ENCODE data around the gene CCSER2.

CCSER2 gene

GRCh38 chr10:84563868-84564267 is 235.5 kb downstream of the CCSER2 start:
- DNase-seq (ENCODE audit: low read depth) = no peak
- no peak overlapping the region for H3K4me3 ChIP-seq (ENCODE audit: low read length)
- no peak for TF ChIP-seq CTCF (conservative IDR thresholded peaks at IDR 0.05; ENCODE audit: low read length)

GRCh38 chr10:84565881-84566582 is 237.6 kb downstream of the CCSER2 start:
- DNase-seq (ENCODE audit: low read depth) = no peak
- TF ChIP-seq CTCF (conservative IDR thresholded peaks at IDR 0.05; ENCODE audit: low read length) = no peak
- H3K4me3 ChIP-seq (ENCODE audit: low read length) = no peak overlapping the region

- no peak for DNase-seq (ENCODE audit: low read depth)
- no peak for TF ChIP-seq CTCF (conservative IDR thresholded peaks at IDR 0.05; ENCODE audit: low read length)
- no peak overlapping the region for H3K4me3 ChIP-seq (ENCODE audit: low read length)
Observed at GRCh38 chr10:84567133-84567532, 238.7 kb downstream of the CCSER2 start.
